Frontal cortex (tissue), 4 donors: ENCODE results near the gene PTPRT. TPM values are rescaled to one million over a fixed set of nuclear protein-coding genes. Genes with fewer than 3 reads are reported as not detected.

Source experiments
- DNase-seq, 2 donors: peaks; one replicate each; pipeline ENCODE4 v3.0.0; 2012; ENCODE audit warnings: low spot score in 2 of 2
- FAIRE-seq: peaks from 2 replicates; lab custom pipeline; 2012; peaks lifted over from hg19 to GRCh38; lab: Jason Lieb, UNC
- total RNA-seq: library from RNA; depleted of rRNA; stranded (reverse); fragments of >200 nt; gene quantifications from one replicate; pipeline ENCODE4 v1.2.3, GENCODE V29; 2014
- donor health status: control.
- donor health status: control.
- donor health status: control.

Gene PTPRT
- total RNA-seq, 1 donor from 2014 or later = 26.9 TPM

- DNase-seq (no peak), FAIRE-seq (no peak)
Measured at GRCh38 chr20:42604998-42605956, 584.4 kb downstream of the PTPRT start.

- DNase-seq (peak in 1 of 2 donors; percentile 22), FAIRE-seq (no peak)
Measured at GRCh38 chr20:42603655-42604054, 586.1 kb downstream of the PTPRT start.

GRCh38 chr20:42598581-42598980 is 591.1 kb downstream of the PTPRT start:
- DNase-seq = no peak
- no peak for FAIRE-seq

DNA sequence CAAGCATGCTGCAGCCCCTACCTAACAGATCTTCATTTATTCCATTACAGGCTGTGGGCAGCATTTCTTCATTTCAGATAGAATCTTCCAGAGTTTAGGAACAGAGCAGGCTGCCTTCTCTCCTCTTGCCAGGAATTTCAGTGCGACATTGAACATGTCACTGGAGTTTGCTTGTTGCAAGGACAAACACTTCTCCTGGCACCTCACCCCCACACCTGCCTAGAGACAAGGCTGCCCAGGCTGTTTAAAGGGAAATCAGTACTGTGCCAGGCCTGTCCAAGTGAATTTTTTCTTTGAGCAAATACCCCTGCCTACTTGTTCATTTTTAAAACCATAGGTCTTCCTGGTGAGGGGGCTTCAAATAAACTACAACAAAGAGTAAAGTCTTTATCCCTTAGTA is 594.1 kb downstream of the PTPRT start:
- FAIRE-seq = no peak
- no peak for DNase-seq

- FAIRE-seq (no peak), DNase-seq (no peak)
Measured at GRCh38 chr20:42594659-42595058, 595.0 kb downstream of the PTPRT start.

- DNase-seq (no peak), FAIRE-seq (no peak)
Measured at GRCh38 chr20:42594011-42594410, 595.7 kb downstream of the PTPRT start.

DNA sequence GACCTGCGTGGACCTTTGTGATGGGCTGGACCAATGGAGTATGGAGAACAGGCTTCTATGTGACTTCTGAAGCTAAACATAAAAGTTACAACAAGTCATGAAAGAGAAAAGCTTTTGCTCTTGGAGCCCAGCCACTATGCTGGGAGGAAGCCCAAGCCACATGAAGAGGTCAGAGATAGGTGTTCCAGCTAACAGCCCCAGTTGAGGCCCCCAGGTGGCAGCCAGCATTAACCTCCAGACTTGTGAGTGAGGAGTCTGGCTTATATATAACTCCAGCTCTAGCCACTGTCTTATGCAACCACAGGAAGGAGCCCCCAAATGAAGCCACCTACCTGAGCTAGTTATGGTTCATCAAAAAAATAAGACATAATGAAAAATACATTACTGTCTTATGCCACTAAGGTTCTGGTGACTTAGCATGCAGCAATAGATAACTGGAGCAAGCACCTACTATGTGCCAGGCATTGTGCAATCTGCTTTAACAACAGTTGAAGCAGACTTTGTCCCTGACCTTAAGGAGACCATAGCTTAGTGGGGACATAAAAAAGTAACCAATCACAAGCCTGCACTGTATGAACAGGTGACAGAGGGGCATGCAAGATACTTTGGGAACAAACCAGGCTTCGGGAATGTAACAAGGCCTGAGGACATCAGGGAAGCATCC is 599.6 kb downstream of the PTPRT start:
- DNase-seq (no peak), FAIRE-seq (no peak)

DNA sequence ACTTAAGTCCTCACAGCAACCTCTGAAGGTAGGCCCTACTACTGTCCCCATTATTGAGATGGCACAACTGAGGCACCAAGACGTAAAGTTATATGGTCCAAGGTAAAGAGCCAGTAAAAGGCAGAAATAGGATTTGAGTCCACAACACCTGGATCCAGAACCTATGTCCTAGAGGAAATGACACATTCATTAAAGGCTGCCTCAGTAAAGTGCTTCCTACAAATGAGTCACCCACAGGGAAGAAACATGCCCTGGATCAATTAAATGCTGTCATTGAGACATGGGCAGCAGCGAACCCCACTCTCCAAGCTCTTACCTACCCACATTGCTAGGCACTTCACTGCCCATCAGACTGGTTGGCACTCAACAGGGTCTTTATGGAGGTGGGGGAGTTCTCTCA is 600.9 kb downstream of the PTPRT start:
- FAIRE-seq (no peak), DNase-seq (no peak)

DNA sequence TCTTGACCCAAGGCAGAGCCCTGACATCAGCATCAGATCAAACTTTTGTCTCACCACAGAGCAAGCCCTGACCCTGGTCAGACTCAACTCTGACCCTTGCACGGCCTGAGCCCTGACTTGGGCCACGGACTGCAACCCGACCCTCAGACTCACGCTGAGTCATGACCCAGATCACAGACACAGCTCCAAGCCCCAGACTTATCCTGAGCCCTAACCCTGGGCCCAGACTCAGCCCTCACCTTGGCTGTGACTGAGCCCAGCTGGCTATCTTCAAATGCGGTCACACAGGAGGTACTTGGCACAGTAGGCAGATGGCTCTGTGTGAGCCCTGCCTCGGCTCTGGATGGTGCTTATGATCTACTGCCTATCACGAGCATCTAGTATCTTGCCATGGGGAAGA is 602.3 kb downstream of the PTPRT start:
- FAIRE-seq (no peak), DNase-seq (no peak)

DNA sequence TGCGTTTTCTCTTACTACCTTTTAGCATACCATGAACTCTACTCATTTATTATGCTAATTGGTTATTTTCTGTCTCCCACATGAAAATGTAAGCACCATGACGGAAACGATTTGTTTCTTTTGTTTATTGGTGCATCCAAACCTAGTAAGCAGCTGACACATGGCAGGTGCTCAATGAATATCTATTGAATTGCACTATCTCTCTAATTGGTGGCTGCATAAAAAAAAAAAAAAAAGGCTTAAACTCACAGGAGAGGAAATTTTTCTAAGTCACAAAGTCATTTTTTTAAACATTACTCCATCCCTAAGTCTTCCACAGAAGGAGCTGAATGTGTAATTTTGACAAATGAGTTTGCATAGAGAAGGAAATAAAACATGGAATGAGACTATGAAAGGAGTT is 608.4 kb downstream of the PTPRT start:
- DNase-seq (no peak), FAIRE-seq (no peak)

DNA sequence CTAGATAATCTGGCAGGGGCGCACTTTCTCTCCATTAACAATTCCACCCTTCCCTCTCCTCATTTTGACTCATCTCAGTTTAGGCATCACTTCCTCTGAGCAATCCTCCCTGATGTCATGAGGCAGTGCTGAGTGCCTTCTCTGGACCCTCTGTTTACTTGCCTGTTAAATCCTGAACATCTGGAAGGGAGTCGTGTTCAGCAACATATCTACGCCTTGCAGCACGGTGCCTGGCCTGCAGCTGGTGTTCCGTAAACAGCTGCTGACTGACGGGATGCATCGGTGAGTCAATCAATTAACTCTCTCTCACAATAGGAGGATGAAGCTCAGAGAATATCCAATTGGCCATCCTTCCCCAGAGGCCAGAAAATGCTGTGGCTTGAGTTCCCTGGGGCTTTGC is 613.5 kb downstream of the PTPRT start:
- FAIRE-seq (no peak), DNase-seq (no peak)

DNA sequence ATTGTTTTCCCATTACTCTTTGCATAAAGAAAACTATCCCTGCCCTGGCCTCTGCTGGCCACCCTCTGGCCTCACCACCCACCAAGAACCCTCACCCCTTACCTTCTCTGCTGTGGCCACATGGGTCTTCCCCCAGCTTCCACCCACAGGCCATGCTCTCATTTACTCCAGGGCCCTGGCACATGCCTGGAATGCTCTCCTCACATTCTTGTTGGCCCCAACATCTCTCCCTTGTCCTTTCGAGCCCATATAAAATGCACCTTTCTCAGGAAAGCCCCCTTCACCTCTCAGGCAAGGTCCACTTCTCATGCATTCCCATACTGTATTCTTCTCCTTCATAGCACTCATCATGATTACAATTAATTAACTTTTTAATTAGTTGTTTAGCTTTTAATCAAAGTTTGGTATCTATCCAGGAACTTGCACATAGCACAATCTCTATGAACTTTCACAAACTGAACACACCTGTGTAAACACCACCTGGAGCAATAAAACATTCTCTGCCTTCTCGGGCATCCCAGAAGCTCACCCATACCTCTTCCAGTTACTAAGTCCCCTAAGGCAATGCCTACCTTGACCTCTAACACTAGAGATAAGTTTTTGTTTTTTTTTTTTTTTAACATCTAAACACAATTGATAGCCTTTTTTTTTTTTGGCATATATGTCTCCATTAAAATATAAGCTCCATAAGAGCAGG is 617.2 kb downstream of the PTPRT start:
- DNase-seq (no peak), FAIRE-seq (no peak)

- FAIRE-seq = no peak
- no peak for DNase-seq
Measured at GRCh38 chr20:42567409-42567808, 622.3 kb downstream of the PTPRT start.

DNA sequence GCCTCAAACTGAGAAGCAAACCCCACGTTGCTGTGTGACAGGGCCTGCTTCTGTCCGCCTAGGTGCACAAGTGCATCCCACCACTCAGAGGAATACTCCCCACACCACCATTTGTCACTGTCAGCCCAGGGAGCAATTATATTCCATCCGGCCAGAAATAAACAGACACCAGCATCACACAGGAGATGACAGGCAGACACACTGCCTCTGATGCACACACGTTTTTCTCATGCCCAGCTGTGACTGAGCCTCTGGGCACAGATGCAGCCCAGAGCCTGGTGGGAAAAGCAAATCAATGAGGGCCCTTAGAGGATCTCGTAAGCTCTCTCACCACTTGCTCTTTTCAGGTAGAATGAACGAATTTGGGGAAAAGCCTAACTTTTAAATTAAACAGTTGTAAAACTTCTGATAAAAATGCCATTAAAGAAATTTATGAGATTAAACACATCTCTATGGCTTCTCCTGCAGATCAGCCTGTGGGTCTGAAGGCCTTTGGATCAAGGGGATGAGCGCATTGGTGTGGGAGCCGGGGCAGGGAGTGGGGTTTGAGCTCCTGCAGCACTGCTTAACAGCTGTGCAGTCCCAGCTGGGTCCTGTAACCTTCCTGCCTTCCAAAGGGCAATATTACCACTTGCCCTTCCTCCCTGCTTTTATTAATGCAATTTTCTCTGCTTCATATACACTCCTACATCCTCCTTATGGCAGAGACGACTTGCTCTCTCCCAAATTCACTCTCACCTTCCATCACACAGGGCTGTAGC is 624.3 kb downstream of the PTPRT start:
- no peak for DNase-seq
- no peak for FAIRE-seq

DNA sequence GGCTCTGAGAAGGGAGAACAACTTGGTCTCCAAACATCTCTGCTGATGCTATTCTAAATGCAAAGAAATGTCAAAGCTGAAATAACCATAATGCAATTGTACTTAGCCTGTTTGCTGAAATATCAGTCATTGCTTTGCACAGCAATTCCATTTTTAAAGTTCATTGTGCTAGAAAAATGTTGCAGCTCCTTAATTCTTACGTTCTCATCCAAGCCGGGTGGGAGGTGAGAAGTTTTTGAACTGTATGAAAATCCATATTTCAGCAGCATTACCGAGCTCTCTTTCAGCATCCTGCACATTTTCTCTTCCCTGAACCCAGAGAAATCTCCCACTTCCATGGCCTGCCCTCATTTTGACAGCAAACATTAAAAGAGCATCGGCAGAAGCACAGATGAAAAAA is 630.0 kb downstream of the PTPRT start:
- DNase-seq (no peak), FAIRE-seq (no peak)

DNA sequence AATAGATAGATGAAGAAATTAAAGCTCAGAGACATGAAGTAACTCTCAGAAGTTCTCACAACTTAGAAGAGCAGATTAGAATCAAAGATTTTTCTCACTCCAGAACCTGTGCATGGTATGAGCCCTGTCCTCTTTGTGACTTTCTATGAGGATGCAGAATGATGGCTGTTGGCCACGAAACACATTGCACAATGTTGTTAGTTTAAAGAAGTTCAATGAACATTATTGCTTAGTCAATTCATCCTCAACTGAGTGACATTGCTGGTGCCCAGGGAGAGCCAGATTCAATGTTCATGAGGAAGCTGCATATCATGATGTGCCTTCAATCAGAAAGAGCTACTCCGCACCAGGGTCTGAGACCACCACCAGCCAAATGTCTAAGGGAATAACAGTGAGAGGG is 633.1 kb downstream of the PTPRT start:
- DNase-seq (no peak), FAIRE-seq (no peak)

DNA sequence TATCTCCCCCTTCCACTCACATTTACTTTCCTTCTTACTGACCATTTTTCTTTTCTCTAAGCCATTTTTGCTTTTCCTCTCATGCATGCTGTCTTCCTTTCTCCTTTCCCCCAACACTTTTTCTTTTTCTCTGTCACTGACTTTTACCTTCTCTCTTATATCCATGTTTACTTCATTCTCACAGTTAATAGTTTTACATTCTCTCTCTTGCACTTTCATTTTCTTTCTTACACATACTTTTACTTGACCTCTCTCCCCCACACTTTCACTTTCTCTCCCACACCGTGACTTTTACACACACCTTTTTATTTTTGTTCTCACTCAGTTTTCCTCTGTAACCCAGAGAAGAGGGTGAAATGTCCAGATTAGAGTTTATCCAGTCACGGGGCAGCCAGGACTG is 636.3 kb downstream of the PTPRT start:
- DNase-seq (no peak), FAIRE-seq (no peak)

GRCh38 chr20:42549496-42549895 is 640.2 kb downstream of the PTPRT start:
- DNase-seq (no peak), FAIRE-seq (no peak)

DNA sequence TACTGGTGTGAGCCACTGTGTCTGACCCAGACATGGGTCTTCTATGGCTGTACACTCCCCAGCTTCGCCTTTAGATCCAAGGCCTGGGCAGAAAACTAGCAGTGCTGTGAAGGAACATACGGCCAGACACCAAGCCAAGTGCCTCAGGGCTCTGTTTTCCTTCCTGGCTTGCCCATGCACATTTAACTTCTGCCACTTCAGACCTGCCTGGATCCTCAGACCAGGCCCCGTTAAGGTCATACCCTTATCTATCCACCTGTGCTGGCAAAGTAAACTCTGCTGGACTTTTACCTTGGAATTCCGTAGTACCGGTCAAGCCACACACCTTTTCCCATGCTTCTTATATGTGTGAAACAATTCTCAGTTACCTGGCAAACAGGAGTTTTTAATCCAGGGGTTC is 644.8 kb downstream of the PTPRT start:
- DNase-seq (no peak), FAIRE-seq (no peak)

DNA sequence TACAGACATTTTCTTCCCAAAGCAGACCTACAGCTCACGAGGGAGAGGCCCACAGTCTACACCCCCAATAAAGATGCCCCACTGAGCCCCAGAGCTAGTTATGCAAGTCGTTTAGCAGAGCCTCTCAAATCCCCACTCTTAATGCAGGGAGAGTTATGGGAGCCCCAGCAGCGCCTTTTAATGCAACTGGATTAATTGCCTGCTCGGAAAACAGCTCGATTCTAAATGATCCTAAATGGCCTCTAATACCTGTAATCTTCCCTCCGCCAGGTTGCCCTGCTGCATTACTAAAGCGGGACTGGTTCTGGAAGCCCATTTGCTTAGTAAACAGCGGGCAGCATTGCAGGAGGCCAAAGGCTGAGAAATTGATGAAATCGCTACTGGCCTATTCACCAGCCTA is 656.9 kb downstream of the PTPRT start:
- FAIRE-seq = no peak

More for the DNA sequence above, 656.9 kb downstream of the PTPRT start:
- DNase-seq = no peak
